Transverse colon (tissue), 4 donors: Measurements from ENCODE around the gene BAZ1A. TPM values are rescaled to one million over a fixed set of nuclear protein-coding genes. Genes with fewer than 3 reads are reported as not detected.

Source experiments
- DNase-seq: peaks from one replicate; pipeline ENCODE4 v3.0.0-alpha.2; 2019
- H3K27ac ChIP-seq, 4 donors: fragments of 200-600 bp; sonication (generic); 2 replicates each; pipeline ENCODE4 v1.5.1; 2016 to 2018; ENCODE audit warnings: inconsistent platforms in 4 of 4
- H3K27me3 ChIP-seq: fragments of 200-600 bp; sonication (generic); 2 replicates; pipeline ENCODE4 v1.5.1; 2017; ENCODE audit warnings: inconsistent platforms
- H3K36me3 ChIP-seq, 4 donors: fragments of 200-600 bp; sonication (generic); 2 replicates each; pipeline ENCODE4 v1.5.1; 2017 to 2019; ENCODE audit warnings: inconsistent platforms in 4 of 4
- H3K4me1 ChIP-seq, 4 donors: fragments of 200-600 bp; sonication (generic); 2 replicates each; pipeline ENCODE4 v1.5.1; 2017 to 2020; ENCODE audit warnings: inconsistent platforms in 4 of 4
- H3K4me3 ChIP-seq, 4 donors: fragments of 200-600 bp; sonication (generic); 1 replicate in 1 of 4; 2 replicates in 3 of 4; pipeline versions ENCODE4 v1.5.1 to v1.6.1; 2017 to 2019; ENCODE audit warnings: inconsistent platforms in 4 of 4
- H3K9me3 ChIP-seq, 2 donors: fragments of 200-600 bp; sonication (generic); 2 replicates each; pipeline ENCODE4 v1.5.1; 2017 to 2019; ENCODE audit warnings: inconsistent platforms in 2 of 2
- CTCF ChIP-seq, 5 experiments: fragments of 200-600 bp in 3 of 5; fragments of 450-650 bp in 2 of 5; sonication (generic) in 3 of 5; IDR thresholded peaks; 1 replicate in 2 of 5; 2 replicates in 3 of 5; pipeline ENCODE4 v1.5.1; 2016 to 2017; ENCODE audit warnings: antibody characterized with exemption in 5 of 5, inconsistent platforms in 3 of 5, mild to moderate bottlenecking in 2 of 5, moderate library complexity in 1 of 5
- EP300 ChIP-seq: sonication (generic); formaldehyde crosslinking; IDR thresholded peaks from one replicate; pipeline ENCODE4 v1.6.1; 2017; ENCODE audit warnings: antibody characterized with exemption, low read depth
- POLR2A ChIP-seq: fragments of 450-650 bp; IDR thresholded peaks from one replicate; pipeline ENCODE4 v1.6.1; 2016; ENCODE audit warnings: antibody characterized with exemption, mild to moderate bottlenecking, moderate library complexity
- POLR2AphosphoS5 ChIP-seq, 3 donors: sonication (generic); formaldehyde crosslinking; IDR thresholded peaks; one replicate each; pipeline ENCODE4 v1.6.1; 2016; ENCODE audit warnings: antibody characterized with exemption in 3 of 3
- WGBS, 2 donors: methylation state at CpG; one replicate each; pipeline ENCODE4 v1.1.5; 2018; ENCODE audit warnings: low coverage in 1 of 2; 5-methylcytosine and 5-hydroxymethylcytosine counted together
- in situ Hi-C, 4 donors: fragments of 200-750 bp; cut with MboI; loops; one replicate each; pipeline versions ENCODE4 v1.15.0 to v1.15.1; 2017; ENCODE audit warnings: low sequenced_read_pairs in 3 of 4, low pct_ligation_motif_present in 1 of 4, low pct_unique_long_range_greater_than_20kb in 1 of 4
- intact Hi-C: fragments of 100-400 bp; cut with DNase I; formaldehyde crosslinking; loops from one replicate; pipeline ENCODE4 v1.15.1; 2023; ENCODE audit warnings: low total_unique reads
- total RNA-seq, 4 donors: library from RNA; depleted of rRNA; stranded (reverse); fragments of >200 nt; gene quantifications; one replicate each; pipeline ENCODE4 v1.1.0, GENCODE V29; 2016

The BAZ1A gene
- total RNA-seq, 4 donors from 2014 or later = 25.8 to 48.1 (median 41.0) TPM

DNA sequence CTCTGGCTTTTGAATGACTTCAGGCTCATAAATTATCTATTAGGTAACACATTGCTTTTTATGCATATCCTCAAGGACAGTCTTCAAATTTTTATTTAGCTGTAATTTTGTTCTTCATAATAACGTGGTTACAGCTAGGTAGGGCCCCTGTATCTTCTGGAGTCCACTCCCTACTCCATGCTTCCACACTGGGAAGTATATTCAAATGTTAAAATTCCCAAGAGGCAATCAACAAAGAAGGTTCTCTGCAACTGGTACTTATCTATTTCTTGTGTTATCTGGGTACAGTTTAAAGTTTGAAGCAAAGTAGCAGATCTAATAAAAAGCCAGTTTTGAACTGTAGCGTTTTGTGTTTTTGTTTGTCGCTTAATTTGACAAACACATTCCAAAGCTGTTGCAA, 20.1 kb upstream of the BAZ1A start:
- H3K27ac ChIP-seq = no peak overlapping the region
- intact Hi-C loops = no loop called here
- H3K9me3 ChIP-seq = no peaks in the 10 kb centered on the region
- DNase-seq = no peak
- no peaks in the 10 kb centered on the region for H3K36me3 ChIP-seq
- in situ Hi-C loops = no loop called here
- H3K4me1 ChIP-seq = no peaks in the 10 kb centered on the region
- no peaks in the 10 kb centered on the region for H3K27me3 ChIP-seq
- 67 to 72% methylated on average over 3 of the region's 3 CpGs for WGBS, 2 donors
- TF ChIP-seq POLR2AphosphoS5 (IDR thresholded peaks at IDR 0.05) (no peak), CTCF (IDR thresholded peaks at IDR 0.05) (no peak), POLR2A (no peak), EP300 (no peak)
- no peak overlapping the region for H3K4me3 ChIP-seq

GRCh38 chr14:34890937-34891336, 15.8 kb upstream of the BAZ1A start:
- Histone ChIP-seq H3K4me3 (no peak overlapping the region), H3K27ac (no peak overlapping the region), H3K9me3 (no peaks in the 10 kb centered on the region), H3K36me3 (no peaks in the 10 kb centered on the region), H3K27me3 (no peaks in the 10 kb centered on the region), H3K4me1 (no peaks in the 10 kb centered on the region)
- no peak for DNase-seq
- WGBS, 2 donors = 41 to 60% methylated on average over 1 of the region's 1 CpG
- intact Hi-C loops = no loop called here
- TF ChIP-seq CTCF (IDR thresholded peaks at IDR 0.05) (no peak), EP300 (no peak), POLR2A (no peak), POLR2AphosphoS5 (IDR thresholded peaks at IDR 0.05) (no peak)
- in situ Hi-C loops = no loop called here

DNA sequence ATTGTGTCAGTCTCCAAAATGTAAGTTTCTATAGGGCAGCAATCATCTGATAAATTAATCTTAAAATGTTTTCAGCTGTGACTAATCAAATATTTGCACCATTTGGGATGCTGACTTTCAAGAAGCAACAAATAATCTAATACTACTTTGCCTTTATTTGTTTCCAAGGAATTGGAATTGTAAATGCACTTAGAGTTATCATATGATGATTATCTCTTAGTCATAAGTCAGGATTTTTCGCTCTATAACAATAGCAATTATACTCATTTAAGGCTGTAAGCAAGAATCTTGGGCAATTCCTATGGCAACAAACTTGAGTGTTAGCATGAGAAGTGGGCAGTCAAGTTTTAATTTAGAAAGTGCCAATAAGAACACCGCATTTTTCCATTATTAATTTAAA, 13.0 kb upstream of the BAZ1A start:
- in situ Hi-C loops = no loop called here
- Histone ChIP-seq H3K4me1 (no peaks in the 10 kb centered on the region), H3K27me3 (no peaks in the 10 kb centered on the region), H3K9me3 (no peaks in the 10 kb centered on the region), H3K4me3 (no peak overlapping the region), H3K36me3 (no peaks in the 10 kb centered on the region), H3K27ac (no peak overlapping the region)
- intact Hi-C loops = no loop called here
- 98 to 100% methylated on average over 2 of the region's 2 CpGs for WGBS, 2 donors
- TF ChIP-seq CTCF (IDR thresholded peaks at IDR 0.05) (no peak), EP300 (no peak), POLR2A (no peak), POLR2AphosphoS5 (IDR thresholded peaks at IDR 0.05) (no peak)
- no peak for DNase-seq

DNA sequence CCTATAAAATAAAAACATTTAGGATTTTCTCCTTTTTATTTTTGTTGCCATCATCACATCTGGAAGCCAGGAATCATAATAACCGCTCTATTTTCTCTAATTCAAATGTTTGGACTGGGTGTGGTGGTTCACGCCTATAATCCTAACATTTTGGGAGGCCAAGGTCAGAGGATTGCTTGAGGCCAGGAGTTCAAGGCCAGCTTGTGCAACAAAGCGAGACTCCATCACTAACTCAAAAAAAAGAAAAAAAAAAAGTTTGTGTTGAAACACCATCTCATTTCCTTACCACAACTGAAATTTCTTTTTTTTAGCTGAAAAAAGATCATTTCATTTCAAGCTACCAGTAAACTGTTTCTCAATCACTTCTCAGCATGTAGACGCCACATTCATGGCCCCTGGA, 8.8 kb upstream of the BAZ1A start:
- DNase-seq = no peak
- WGBS, 2 donors = 85 to 90% methylated on average over 4 of the region's 4 CpGs
- H3K9me3 ChIP-seq = no peaks in the 10 kb centered on the region
- intact Hi-C loops = no loop called here
- H3K36me3 ChIP-seq = no peaks in the 10 kb centered on the region
- in situ Hi-C loops = no loop called here
- H3K4me3 ChIP-seq = no peak overlapping the region
- no peak overlapping the region for H3K27ac ChIP-seq
- H3K27me3 ChIP-seq = no peaks in the 10 kb centered on the region
- no peak for TF ChIP-seq POLR2A
- TF ChIP-seq POLR2AphosphoS5 (IDR thresholded peaks at IDR 0.05) = no peak
- no peak for TF ChIP-seq EP300
- no peak for TF ChIP-seq CTCF (IDR thresholded peaks at IDR 0.05)
- no peaks in the 10 kb centered on the region for H3K4me1 ChIP-seq
